Hematopoietic multipotent progenitor cell treated with erythropoietin and hydrocortisone succinate and interleukin-3 and kit ligand, for 6 days (in vitro differentiated cells): ENCODE results near the gene IL6R.
"Not testable (repeated sequence)": the region's sequence is repeated elsewhere in the genome, so short reads cannot be mapped to it uniquely, and the experiment has no call there.

Experiments
- DNase-seq: peaks from one replicate; pipeline ENCODE4 v3.0.0-alpha.2; 2015

The IL6R gene

GRCh38 chr1:154404984-154405746, at the start of gene IL6R:
Gene IL6R, plus strand, starts transcription at chr1:154405343. Its CDS starts 287 bp downstream, at chr1:154405630.
- DNase-seq: peak; percentile 77

GRCh38 chr1:154358519-154358918, 46.6 kb upstream of the IL6R start:
- no peak for DNase-seq

- DNase-seq: no peak
Observed at GRCh38 chr1:154360288-154360687, 44.9 kb upstream of the IL6R start.

GRCh38 chr1:154360881-154361280, 44.3 kb upstream of the IL6R start:
- not testable (repeated sequence) for DNase-seq

- DNase-seq: no peak
Observed at GRCh38 chr1:154361357-154361756, 43.8 kb upstream of the IL6R start.

- DNase-seq: peak; percentile 73
Observed at GRCh38 chr1:154371436-154371835, 33.7 kb upstream of the IL6R start.

- not testable (repeated sequence) for DNase-seq
Observed at GRCh38 chr1:154373777-154374357, 31.3 kb upstream of the IL6R start.

- DNase-seq: no peak
Observed at GRCh38 chr1:154379301-154379700, 25.8 kb upstream of the IL6R start.

GRCh38 chr1:154384650-154385489, 20.3 kb upstream of the IL6R start:
- DNase-seq: peak; percentile 93

- peak; percentile 82 for DNase-seq
Observed at GRCh38 chr1:154386643-154387352, 18.3 kb upstream of the IL6R start.

- DNase-seq: no peak
Observed at GRCh38 chr1:154391086-154391770, 13.9 kb upstream of the IL6R start.

GRCh38 chr1:154398141-154398540, 7.0 kb upstream of the IL6R start:
- no peak for DNase-seq

- no peak for DNase-seq
Observed at GRCh38 chr1:154398678-154399077, 6.5 kb upstream of the IL6R start.

GRCh38 chr1:154400381-154400801, 4.8 kb upstream of the IL6R start:
- DNase-seq: peak; percentile 57

- DNase-seq: no peak
Observed at GRCh38 chr1:154402409-154402921, 2.7 kb upstream of the IL6R start.

GRCh38 chr1:154403261-154403943, 1.7 kb upstream of the IL6R start:
- DNase-seq: peak; percentile 61

- no peak for DNase-seq
Observed at GRCh38 chr1:154403983-154404382, 1.2 kb upstream of the IL6R start.

- DNase-seq: peak; percentile 36
Observed at GRCh38 chr1:154404511-154404931, 622 bp upstream of the IL6R start.

- peak; percentile 71 for DNase-seq
Observed at GRCh38 chr1:154405747-154406571, 816 bp downstream of the IL6R start.

- no peak for DNase-seq
Observed at GRCh38 chr1:154406572-154406879, 1.4 kb downstream of the IL6R start.

- no peak for DNase-seq
Observed at GRCh38 chr1:154406886-154407197, 1.7 kb downstream of the IL6R start.
